ENCODE results near the gene MINDY4. TPM values are rescaled to one million over a fixed set of nuclear protein-coding genes. Genes with fewer than 3 reads are reported as not detected.
A peak's percentile ranks its signal among the peaks of the same experiment; 100 is the strongest.

Gene MINDY4
- total RNA-seq, 1 donor: 10.5 TPM

DNA sequence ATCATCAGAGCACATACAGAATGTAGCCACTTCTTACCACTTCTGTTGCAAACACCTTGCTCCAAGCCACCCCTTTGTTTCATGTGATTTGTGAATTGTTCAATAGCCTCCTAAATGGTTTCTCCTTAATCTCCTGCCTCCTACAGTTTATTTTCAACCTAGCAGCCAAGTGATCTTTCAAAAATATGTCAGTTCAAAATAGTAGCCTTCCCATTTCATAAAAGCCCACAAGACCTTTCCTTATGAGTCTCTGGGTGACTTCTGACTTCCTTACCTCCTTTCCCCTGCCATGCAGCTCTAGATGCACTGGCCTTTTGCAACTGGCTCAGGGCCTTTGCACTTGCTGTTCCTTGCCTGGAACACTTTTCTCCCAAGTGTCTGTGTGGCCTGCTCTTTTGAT is 4.8 kb downstream of the MINDY4 start:
- Histone ChIP-seq H3K4me1 (ENCODE audit: insufficient read depth, low read length) (peaks cover 18% of the 10 kb centered on the region), H3K4me3 (ENCODE audit: insufficient read depth, low read length) (no peak overlapping the region), H3K79me2 (ENCODE audit: insufficient read depth, low read length) (peaks cover 5% of the 10 kb centered on the region), H4K20me1 (ENCODE audit: insufficient read depth, low read length) (peaks cover 8% of the 10 kb centered on the region), H3K27me3 (ENCODE audit: insufficient read depth, low read length) (no peaks in the 10 kb centered on the region), H2AFZ (ENCODE audit: low read length) (no peak overlapping the region), H3K27ac (ENCODE audit: low read depth, low read length) (no peak overlapping the region), H3K4me2 (ENCODE audit: insufficient read depth, low read length) (no peak overlapping the region), H3K9me3 (ENCODE audit: low read depth, low read length) (no peaks in the 10 kb centered on the region), H3K36me3 (ENCODE audit: insufficient read depth, low read length) (peaks cover 10% of the 10 kb centered on the region)
- no peak for DNase-seq (ENCODE audit: insufficient read length, low spot score, missing footprints)
- TF ChIP-seq, protein P1, sequence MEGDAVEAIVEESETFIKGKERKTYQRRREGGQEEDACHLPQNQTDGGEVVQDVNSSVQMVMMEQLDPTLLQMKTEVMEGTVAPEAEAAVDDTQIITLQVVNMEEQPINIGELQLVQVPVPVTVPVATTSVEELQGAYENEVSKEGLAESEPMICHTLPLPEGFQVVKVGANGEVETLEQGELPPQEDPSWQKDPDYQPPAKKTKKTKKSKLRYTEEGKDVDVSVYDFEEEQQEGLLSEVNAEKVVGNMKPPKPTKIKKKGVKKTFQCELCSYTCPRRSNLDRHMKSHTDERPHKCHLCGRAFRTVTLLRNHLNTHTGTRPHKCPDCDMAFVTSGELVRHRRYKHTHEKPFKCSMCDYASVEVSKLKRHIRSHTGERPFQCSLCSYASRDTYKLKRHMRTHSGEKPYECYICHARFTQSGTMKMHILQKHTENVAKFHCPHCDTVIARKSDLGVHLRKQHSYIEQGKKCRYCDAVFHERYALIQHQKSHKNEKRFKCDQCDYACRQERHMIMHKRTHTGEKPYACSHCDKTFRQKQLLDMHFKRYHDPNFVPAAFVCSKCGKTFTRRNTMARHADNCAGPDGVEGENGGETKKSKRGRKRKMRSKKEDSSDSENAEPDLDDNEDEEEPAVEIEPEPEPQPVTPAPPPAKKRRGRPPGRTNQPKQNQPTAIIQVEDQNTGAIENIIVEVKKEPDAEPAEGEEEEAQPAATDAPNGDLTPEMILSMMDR (IDR thresholded peaks at IDR 0.05; ENCODE audit: extremely low read depth, low read depth, low read length): no peak

DNA sequence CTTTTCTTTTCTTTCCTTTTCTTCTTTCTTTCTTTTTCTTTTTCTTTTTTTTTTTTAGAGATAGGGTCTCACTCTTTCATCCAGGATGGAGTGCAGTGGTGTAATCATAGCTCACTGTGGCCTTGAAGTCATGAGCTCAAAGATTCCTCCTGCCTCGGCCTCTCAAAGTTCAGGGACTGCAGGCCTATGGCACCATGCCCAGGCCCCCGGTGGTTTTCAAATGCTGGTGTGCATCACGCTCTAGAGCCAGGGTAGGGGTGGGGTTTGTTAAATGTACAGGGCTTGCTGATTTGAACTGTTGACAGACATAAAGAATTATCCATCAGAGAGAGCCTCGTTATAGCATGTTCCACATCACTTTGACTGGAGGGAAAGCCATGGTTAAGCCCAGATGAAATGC is 5.8 kb downstream of the MINDY4 start:
- H3K27me3 ChIP-seq (ENCODE audit: insufficient read depth, low read length): no peaks in the 10 kb centered on the region
- H3K9me3 ChIP-seq (ENCODE audit: low read depth, low read length): no peaks in the 10 kb centered on the region
- H2AFZ ChIP-seq (ENCODE audit: low read length): no peak overlapping the region
- no peak for DNase-seq (ENCODE audit: insufficient read length, low spot score, missing footprints)
- TF ChIP-seq, protein P1 (IDR thresholded peaks at IDR 0.05; ENCODE audit: extremely low read depth, low read depth, low read length): no peak
- peaks cover 5% of the 10 kb centered on the region for H3K79me2 ChIP-seq (ENCODE audit: insufficient read depth, low read length)
- H3K4me2 ChIP-seq (ENCODE audit: insufficient read depth, low read length): no peak overlapping the region
- peaks cover 12% of the 10 kb centered on the region for H3K36me3 ChIP-seq (ENCODE audit: insufficient read depth, low read length)
- peaks cover 8% of the 10 kb centered on the region for H4K20me1 ChIP-seq (ENCODE audit: insufficient read depth, low read length)
- H3K4me1 ChIP-seq (ENCODE audit: insufficient read depth, low read length): peaks cover 16% of the 10 kb centered on the region
- H3K27ac ChIP-seq (ENCODE audit: low read depth, low read length): no peak overlapping the region
- no peak overlapping the region for H3K4me3 ChIP-seq (ENCODE audit: insufficient read depth, low read length)

DNA sequence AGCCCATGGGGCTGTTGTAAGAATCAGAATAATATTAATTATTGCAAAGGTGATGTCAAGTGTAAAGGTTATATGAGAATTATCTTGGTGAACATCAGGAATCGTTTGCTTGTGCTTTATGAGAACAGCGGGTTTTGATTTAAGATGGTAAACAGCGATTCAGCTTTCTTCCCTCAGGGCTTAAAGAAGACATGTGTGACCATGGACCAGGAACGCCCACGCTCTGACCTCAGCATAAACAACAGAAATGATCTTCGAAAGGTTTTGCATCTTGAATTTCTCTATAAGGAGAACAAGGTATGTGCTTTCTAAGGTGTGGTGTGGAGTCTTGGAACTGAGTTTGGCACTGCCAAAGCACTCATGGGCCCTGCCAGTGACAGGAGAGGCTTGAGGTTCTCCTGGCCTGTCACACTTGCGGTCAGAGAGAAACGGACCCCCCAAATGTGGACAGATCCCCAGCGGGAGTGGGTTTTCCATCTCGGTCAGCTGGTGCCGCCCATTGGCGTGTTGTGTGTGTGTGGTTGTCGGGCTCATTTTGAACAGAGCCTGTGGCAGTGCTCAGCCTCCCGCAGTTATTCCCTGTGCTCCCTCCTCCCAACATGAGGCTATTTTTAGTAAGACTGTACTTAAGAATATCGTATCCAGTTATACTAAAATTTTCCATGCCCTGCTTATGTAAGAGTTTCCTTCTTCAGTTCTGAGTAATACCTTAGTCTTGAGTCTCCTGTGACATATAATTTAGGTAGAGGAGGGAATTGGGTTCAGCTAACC is 7.2 kb downstream of the MINDY4 start:
- H3K27me3 ChIP-seq (ENCODE audit: insufficient read depth, low read length): no peaks in the 10 kb centered on the region
- TF ChIP-seq, protein P1 (IDR thresholded peaks at IDR 0.05; ENCODE audit: extremely low read depth, low read depth, low read length): no peak
- H3K9me3 ChIP-seq (ENCODE audit: low read depth, low read length): no peaks in the 10 kb centered on the region
- DNase-seq (ENCODE audit: insufficient read length, low spot score, missing footprints): peak; percentile 83
- no peaks in the 10 kb centered on the region for H3K79me2 ChIP-seq (ENCODE audit: insufficient read depth, low read length)
- peak overlapping the region; percentile 7 for H3K27ac ChIP-seq (ENCODE audit: low read depth, low read length)
- peaks cover 11% of the 10 kb centered on the region for H3K4me1 ChIP-seq (ENCODE audit: insufficient read depth, low read length)
- H2AFZ ChIP-seq (ENCODE audit: low read length): peak overlapping the region; percentile 91
- peak overlapping the region; percentile 51 for H3K4me3 ChIP-seq (ENCODE audit: insufficient read depth, low read length)
- peak overlapping the region; percentile 55 for H3K4me2 ChIP-seq (ENCODE audit: insufficient read depth, low read length)
- peaks cover 8% of the 10 kb centered on the region for H4K20me1 ChIP-seq (ENCODE audit: insufficient read depth, low read length)
- peaks cover 20% of the 10 kb centered on the region for H3K36me3 ChIP-seq (ENCODE audit: insufficient read depth, low read length)

DNA sequence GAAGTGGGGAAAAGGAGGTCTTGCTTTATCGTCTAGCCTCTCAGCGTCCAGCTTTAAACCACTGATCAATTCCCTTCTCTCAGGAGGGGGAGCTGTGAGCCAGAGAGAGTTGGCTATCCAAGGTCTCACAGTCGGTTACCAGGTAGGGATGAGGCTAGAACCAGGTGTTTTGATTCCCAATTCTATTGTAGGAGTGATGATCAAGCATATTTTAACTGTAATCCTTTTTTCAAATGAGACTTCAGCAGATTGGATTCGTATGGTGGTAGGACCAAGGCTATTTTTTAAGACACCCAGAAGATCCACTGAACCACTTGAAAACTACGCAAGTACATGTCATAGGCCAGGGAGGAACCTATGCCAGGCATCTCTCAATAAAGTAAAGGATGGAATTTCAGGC is 8.4 kb downstream of the MINDY4 start:
- no peak overlapping the region for H2AFZ ChIP-seq (ENCODE audit: low read length)
- H3K4me2 ChIP-seq (ENCODE audit: insufficient read depth, low read length): no peak overlapping the region
- no peaks in the 10 kb centered on the region for H3K79me2 ChIP-seq (ENCODE audit: insufficient read depth, low read length)
- H3K27me3 ChIP-seq (ENCODE audit: insufficient read depth, low read length): no peaks in the 10 kb centered on the region
- peaks cover 11% of the 10 kb centered on the region for H3K4me1 ChIP-seq (ENCODE audit: insufficient read depth, low read length)
- TF ChIP-seq, protein P1 (IDR thresholded peaks at IDR 0.05; ENCODE audit: extremely low read depth, low read depth, low read length): no peak
- H3K9me3 ChIP-seq (ENCODE audit: low read depth, low read length): no peaks in the 10 kb centered on the region
- peaks cover 20% of the 10 kb centered on the region for H3K36me3 ChIP-seq (ENCODE audit: insufficient read depth, low read length)
- H3K27ac ChIP-seq (ENCODE audit: low read depth, low read length): no peak overlapping the region
- H4K20me1 ChIP-seq (ENCODE audit: insufficient read depth, low read length): peaks cover 8% of the 10 kb centered on the region
- no peak overlapping the region for H3K4me3 ChIP-seq (ENCODE audit: insufficient read depth, low read length)
- DNase-seq (ENCODE audit: insufficient read length, low spot score, missing footprints): no peak
